HG03571 (cell line): ENCODE data around the gene ARCN1.

Source experiments
- ATAC-seq: cut with Tn5 transposase; IDR thresholded peaks from one replicate; pipeline ENCODE4 v1.9.1; 2021; ENCODE audit not compliant: unreplicated experiment

The ARCN1 gene

DNA sequence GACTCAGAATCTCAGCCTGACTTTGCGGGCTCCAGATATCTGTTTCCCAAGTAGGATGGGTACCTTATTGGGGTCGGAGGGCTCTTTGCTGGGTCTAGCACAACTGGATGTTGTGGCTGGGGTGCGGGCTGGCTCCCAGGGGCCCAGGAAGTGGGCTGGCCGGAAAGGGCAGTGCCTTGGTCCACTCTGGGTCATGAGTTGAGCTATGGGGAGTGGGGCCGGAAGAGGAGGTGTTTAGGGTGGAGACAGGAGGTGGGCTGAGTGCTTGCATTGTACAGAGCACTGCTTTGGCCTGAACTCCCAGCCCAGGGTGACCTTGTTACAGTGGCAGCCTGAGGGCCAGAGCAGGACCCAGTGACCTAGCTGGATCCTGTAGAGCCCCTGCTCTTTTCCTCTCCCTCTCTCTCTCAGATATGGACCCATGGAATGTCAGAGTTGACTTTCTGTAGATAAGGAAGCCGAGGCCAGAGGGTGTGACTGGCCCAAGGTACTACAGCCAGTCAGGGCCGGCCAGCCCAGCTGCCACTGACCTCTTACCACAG, 48.4 kb downstream of the ARCN1 start:
- ATAC-seq = no peak

DNA sequence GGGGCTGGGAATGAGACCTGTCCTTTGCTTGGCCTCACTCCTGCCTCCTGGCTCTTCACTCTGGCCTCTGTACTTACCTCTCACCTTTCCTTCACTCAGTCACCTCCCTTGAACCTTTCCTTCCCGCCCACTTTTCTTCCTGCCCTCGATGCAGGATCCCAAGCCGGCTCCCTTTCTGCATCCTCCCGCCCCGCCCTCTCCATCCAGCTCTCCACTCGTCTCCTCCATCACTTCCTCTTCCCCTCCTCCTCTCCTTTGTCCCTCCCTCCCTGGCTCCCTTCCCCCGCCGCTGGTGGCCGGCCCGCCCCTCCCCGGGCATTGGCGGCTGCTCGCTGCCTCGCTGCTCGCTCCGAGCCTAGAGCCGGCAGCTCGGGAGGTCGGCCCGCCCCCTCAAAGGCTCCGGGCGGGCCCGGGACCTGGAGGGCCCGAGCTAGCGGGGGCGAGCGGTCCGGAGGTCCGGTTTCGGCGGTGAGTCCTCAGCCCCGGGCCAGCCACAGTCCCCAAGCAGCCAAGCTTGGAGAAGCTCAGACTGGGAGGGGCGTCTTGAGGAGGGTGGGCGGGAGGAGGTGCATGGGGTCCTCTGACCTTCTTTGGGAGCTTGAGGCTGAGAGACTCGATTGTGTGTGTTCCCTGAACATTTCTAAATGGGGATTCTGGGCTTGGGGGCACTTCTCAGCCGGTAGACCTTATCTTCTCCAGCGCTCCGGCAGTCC, 49.0 kb downstream of the ARCN1 start:
- ATAC-seq = no peak

DNA sequence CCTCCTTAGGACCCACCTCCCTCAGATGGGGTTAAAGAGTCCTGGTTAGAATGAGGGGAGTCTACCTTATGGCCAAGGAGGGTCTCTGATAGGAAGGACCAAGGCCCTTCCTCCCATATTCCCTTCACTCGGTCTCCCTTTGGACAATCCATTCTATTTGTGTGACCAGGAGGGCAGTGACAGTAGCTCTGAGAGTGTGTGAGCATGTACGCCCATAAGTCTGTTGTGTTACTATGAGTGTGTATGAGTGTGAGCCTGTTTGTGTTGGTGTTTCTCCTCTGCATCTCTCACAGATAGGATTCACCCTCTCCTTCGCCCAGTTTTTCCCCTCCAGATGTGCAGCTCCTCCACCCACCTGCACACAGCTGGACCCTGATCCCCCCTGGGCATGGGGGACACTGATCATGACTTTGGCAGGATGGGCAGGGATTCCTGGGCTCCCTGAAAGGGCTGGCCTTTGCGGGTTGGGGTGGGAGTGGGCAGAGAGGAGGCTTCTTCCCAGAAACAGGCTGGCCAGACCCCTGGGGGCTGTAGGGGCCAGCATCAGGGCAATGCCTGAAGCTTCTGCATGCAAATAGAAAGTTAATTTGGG, 49.7 kb downstream of the ARCN1 start:
- no peak for ATAC-seq

DNA sequence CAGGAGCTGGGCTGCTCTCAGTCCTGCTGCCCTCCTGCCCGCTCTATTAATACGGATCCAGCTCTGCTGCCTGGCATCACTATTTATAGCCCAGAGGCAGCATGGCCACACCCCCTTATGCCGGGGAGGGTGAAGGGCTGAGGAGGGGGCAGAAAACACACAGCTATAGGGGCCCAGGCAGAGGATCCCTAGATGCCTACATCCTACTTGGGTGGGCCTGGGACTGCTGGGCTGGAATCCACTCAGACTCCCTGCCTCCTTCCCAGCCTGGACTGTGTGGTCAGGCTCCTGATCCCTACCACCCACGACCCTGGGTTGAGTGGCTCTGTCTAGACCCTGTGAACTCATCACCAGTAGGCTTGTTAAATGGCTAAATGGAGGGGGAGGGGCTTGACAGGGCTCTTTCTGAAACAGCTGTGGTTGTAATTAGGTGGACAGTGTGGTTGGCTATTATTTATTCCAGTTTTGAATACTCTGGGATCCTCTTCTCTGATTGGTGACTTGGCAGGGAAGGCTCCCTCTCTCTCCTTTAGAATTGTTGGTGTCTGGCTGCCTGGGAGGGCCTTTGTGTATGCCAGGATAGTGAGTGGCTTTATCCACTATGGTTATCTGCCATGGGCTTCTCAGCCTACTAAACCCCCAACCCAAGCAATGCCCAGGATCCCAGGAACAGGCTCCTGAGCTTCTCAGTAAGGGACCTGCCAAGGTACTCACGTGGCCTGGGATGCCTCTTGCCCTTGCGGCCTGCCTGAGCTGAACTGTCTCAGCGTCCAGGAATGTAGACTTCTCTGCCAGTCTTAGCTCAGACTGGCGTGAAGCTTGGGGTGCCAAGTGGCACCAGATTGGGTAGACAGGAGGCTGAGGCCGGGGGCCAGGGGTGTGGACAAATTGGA, 50.4 kb downstream of the ARCN1 start:
- ATAC-seq = no peak

DNA sequence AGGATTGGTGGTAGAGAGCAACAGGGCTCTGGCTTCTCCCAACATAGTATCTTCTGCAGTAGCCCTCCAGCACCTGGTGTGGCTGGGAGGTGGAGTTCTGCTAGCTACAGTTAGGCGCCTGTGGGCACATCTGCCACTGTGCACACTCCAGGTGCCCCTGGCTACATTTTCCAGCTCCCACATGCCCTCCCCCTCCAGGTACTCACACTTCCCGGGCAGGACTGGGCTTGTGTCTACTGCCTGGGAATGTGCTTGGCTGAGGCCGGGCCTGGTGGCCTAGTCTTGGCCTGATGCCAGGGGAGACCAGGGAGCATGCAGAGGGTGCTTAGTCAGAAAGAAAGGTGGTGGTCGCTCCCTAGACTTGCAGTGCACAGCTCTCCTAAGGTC, 51.1 kb downstream of the ARCN1 start:
- ATAC-seq = no peak

DNA sequence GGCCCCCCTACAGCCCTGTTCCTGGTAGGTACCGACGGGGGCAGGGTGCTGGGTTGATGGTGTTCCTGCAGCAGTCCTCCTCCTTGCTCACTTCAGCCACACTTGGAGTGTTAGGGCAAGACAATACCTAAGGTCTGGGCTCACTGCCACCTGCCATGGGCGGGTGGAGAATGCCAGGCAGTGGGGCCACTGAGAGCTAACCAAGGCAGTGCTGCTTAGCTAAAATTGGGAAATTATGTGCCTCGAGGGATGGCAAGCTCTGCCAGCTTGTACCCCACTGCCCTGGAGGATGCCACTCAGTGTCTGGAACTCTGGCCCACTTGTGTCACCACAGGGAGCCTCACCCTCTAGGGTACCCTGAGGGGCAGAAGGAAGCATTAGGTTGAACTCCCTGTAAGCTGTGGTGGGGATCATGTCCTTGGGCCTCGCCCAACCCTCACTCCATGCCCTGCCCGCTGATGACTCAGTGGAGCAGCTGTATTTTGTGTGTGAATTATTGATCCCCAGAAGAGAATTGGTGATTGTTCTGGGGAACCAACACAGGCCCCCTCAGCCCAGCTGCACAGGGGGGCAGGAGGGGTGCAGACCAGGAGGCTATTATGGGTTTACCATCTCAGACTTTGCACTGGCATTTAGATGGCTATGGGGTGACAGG, 53.0 kb downstream of the ARCN1 start:
- ATAC-seq = no peak

DNA sequence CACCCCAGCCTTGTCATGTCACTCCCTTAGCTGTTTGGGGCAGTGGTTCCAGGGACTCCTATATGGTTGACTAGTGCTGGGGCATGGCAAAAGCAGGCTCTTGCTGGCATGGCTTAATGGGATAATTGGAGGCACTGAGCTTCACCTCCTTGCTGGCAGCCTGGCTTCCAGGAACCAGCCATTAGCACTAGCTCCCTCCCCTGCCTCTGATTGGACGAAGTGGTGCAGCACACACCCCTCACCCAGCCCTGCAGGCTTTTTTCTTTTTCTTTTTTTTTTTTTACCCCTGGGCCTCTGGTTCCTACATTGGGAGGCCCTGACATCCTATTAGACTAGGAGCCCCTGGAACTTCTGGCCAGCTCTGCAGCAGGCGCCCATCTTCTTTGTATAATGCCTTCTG, 53.8 kb downstream of the ARCN1 start:
- no peak for ATAC-seq

DNA sequence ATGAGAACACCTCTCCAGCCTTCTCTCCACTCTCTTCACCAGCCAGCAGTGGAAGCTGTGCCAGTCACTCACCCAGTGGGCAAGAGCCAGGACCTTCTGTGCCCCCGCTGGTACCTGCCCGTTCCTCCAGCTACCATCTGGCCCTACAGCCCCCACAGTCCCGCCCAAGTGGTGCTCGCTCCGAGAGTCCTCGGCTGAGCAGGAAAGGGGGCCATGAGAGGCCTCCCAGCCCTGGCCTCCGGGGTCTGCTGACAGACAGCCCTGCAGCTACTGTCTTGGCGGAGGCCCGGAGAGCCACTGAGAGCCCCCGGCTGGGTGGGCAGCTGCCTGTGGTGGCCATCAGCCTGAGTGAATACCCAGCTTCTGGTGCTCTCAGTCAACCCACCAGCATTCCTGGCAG, 55.4 kb downstream of the ARCN1 start:
- ATAC-seq = no peak

DNA sequence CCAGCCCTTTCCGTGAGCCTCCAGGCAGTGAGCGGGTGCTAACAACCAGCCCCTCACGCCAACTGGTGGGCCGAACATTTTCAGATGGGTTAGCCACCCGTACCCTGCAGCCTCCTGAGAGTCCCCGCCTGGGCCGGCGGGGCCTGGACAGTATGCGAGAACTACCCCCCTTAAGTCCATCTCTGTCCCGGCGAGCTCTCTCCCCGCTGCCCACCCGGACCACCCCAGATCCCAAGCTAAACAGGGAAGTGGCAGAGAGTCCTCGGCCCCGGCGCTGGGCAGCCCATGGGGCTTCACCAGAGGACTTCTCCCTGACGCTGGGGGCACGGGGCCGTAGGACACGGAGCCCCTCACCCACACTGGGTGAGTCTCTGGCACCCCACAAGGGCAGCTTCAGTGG, 55.8 kb downstream of the ARCN1 start:
- ATAC-seq = no peak

DNA sequence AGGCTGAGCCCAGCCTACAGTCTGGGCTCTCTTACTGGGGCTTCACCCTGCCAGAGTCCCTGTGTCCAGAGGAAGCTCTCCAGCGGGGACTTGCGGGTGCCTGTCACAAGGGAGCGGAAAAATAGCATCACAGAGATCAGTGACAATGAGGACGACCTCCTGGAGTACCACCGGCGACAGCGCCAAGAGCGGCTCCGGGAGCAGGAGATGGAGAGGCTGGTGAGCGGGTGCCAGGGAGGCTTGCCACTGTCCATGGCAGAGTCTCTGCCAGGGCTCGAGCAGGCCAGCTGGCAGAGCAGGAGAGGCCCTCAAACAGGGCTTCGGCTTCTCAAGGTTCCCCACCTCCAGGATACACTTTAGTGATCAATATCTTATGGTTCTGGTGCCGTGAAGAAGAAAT, 56.2 kb downstream of the ARCN1 start:
- ATAC-seq = no peak

DNA sequence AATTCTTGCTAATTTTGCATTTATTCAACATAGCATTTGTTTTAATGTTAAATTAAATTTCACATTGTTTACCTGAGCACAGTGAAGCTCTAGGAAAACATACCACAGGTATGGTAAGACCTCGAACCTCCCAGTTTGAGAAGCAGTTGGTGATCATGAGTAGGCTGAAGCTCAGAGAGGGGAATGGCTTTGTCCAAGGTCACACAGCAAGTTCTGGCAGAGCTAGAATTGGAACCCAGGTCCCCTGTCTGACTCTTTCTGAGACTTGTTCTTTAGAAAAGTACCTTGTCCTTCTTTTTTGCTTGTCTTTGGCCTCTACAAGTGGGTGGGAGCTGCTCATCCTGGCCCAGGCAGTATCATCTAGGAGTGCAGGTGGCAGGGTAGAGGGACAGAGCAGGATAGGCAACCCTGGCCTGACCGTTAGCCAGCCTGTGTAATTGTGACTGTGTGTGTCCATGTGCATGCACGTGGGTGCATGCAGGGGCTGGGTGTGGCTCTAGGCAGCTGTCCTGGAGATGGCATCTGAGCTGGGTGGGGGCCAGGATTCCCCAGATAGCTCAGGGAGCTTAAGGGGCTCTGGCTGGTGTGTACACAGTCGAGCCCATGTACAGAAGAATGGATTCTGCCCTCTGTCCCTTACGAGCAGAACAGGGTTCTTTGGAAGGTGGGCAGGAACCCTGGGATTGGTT, 56.8 kb downstream of the ARCN1 start:
- no peak for ATAC-seq

DNA sequence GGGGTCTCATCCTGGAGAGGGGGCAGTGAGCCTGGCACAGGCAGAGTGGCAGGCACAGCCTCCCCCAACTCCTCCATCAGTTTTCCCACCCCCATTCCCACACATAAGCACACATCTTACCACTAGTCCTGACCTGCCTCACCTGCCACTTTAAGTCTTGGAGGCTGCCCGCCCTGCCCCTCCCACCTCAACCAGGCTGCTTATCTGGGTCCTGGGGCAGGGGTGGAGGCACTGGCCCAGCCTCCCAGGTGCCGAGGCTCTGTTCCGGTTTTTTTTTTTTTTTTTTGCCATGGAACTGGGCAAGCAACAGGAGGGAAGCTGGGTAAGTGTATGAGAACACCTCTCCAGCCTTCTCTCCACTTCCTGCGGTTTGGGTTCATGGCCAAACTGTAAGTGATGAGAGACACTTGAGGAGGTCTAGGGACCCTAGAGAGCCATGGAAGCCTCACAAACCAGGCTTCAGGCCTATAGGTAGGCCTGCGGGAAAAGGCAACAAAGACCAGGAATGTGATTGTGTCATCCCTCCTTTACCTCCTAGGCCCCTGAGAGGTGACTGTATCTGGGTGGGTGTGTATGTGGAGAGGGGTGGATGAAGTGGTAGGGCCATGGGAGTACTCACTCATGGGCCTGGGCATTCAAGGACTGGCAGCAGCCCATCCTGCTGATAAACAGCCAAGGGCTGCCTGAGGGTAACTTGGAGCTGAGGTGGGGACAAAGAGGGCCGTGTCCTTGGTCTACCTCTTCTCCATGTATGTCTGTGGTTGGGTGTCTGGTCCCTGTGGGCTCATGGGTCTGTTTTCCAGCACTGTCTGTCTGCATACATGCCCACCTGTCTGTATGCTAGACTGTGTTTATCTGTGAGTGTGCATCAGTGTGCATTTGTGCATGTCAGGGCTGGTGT, 57.8 kb downstream of the ARCN1 start:
- ATAC-seq = no peak

DNA sequence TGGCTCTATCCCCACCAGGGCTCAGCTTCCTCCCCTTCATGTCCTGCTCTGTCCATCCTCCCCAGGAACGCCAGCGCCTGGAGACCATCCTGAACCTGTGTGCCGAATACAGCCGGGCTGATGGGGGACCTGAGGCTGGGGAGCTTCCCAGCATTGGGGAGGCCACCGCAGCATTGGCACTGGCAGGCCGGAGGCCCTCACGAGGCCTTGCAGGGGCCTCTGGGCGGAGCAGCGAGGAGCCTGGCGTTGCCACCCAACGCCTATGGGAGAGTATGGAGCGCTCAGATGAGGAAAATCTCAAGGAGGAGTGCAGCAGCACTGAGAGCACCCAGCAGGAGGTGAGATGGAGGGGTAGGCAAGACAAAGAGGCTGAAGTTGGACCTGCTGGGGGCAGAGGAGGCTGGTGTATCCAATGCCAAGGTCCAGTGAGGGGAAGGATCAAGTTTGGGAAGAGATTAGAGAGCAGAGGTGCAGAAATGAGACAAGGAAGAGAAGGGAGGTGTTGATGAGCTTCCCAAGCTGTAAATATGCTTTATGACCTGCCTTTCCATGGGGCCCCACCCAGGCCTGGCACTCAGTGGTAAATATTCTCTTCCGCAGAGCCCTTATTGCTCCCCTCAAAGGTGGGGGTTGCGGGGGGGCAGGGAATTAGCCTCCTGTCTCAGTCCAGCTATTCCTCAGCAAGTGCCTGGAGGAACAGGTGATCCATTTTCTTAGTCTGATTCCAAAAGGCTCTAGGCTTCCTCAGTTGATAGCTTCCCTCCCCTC, 59.1 kb downstream of the ARCN1 start:
- ATAC-seq = no peak

DNA sequence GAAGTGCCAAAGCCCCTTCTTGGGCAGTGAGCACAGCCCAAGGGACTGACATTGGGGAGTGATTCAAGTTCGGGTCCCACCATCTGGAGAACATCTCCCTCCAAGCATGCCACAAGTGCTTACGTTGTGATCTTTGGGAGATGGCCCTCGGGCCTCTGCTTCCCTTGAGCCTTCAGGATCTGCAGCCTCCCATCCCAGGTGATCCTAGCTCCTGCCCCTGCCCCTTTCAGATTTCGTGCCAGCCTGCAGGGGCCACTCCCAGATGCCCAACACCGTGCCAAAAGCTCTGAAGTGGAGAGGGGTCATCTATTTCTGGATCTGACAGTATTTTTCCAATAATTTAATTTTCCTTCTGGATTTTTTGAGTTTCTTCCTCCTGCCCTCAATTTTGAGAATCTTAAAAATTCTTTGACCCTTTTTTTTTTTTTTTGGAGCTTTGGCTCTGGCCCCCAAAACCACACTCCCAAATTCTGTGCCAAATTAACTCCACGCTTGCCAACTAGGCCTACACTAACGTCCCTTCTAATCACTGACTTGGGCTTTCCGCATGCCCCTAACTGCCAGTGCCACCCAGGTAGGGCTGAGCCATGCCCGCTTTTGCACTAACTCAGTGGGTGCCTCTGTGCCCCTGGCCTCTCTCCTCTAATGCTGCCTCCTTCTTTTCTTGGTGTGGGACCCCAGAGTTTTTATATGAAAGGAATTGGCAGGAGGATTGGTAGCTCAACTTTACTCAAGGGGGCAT, 60.5 kb downstream of the ARCN1 start:
- ATAC-seq = no peak

DNA sequence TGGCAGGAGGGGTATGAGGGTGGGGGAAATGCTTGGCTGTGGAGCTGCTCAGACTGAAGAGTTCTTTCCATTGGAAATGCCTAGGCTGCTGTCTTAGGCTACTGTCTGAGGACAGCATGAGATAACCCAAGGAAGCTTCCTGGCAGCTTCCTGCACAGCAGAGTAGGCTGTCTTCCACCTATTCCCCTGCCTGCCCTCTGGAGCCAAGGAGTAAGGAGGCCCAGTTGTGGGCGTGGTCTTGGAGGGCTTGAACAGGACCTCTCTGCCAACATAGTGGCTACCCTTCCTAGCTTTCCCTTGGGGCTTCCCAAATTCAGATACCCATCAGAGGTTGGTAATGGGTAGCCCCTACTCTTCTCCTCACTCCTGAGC, 61.1 kb downstream of the ARCN1 start:
- no peak for ATAC-seq

DNA sequence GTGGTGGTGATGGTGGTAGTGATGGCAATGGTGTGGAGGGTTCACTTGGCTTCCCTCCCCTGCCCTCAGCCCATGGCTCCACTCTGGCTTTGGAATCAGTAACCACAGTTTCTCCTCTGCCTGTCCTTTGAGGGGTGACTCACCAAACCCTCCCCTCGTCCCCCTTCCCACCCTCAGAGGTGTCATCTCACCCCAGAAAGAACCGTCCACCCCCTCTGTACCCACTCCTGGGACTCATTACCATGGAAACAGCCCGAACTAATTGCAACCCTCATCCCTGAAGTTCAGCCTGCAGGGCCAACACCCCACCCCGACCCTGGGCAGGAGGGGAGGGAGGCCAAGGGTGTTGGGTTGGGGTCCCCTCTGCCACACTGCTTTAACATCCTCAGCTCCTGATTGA, 61.8 kb downstream of the ARCN1 start:
- ATAC-seq = no peak

DNA sequence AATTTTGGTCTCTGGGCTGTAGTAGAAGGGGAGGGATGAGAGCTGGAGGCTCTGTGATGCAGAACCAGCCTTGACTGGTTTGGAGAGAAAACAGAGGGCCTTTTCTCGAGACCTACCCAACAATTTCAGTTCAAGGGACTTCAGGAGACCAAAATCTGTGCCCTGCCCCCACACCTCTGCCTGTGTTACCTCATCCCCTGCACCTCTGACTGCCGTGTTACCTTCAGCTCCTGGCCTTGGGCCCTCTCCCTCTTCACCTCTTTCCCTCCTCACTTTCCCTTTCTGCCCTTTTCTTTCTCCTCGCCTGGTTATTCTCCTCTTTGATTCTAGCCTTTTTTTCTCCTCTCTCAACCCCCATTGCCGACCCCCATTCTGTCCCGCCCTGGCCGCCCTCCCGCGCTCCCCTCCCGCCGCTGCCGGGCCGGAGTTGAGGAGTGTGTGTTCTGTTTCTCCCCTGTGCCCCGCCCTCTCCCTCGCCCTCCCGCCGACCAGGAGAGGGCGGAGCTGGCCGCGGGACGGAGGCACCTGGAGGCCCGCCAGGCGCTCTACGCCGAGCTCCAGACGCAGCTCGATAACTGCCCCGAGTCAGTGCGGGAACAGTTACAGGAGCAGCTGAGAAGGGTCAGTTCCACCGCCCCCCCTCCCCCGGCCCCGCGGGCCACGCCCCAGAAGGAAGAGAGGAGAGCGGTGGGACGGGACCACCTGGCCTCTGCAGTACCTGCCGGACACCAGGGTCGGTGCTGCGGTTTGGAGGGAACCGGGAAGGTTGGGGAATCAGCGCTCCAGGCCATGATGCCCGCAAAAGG, 62.4 kb downstream of the ARCN1 start:
- no peak for ATAC-seq

DNA sequence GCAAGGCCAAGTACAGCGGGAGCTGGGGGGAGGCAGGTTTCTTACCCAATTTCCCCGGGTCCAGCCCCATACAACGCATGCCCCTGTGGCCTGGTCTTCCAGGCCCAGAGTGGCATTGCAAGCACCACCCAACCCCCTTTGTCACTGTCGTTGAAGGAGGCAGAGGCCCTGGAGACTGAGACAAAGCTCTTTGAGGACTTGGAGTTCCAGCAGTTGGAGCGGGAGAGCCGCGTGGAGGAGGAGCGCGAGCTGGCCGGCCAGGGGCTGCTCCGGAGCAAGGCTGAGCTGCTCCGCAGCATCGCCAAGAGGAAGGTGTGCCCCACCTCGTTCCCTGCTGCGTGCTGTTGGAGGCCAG, 63.0 kb downstream of the ARCN1 start:
- no peak for ATAC-seq
